SK-N-SH (cell line): ENCODE results near the gene MFSD8. TPM values are rescaled to one million over a fixed set of nuclear protein-coding genes. Genes with fewer than 3 reads are reported as not detected.

Experiments used
- CTCF ChIA-PET: fragments of 300-600, 350-600 bp; formaldehyde crosslinking; extraction: SDS; loops from one replicate; lab custom pipeline; 2021; lab: Yijun Ruan, JAX
- POLR2A ChIA-PET: fragments of 350-600 bp; sonication (Branson Sonifier 250); formaldehyde crosslinking; extraction: SDS; loops from one replicate; lab custom pipeline; 2020; ENCODE audit warnings: antibody characterized with exemption, inconsistent platforms; lab: Yijun Ruan, JAX
- DNase-seq: peaks from one replicate; pipeline ENCODE4 v3.0.0; 2012
- H2AFZ ChIP-seq: fragments of 200-600 bp; sonication (generic); 2 replicates; pipeline ENCODE4 v1.8.1; 2016; ENCODE audit warnings: antibody characterized with exemption, mild to moderate bottlenecking, low read depth
- H3F3A ChIP-seq: fragments of 200-600 bp; sonication (generic); replicated peaks from 2 replicates; pipeline ENCODE3; 2016; ENCODE audit warnings: antibody characterized with exemption, mild to moderate bottlenecking; ENCODE audit not compliant: insufficient read depth
- H3K27ac ChIP-seq, 2 experiments: fragments of 200-500 bp in 1 of 2; fragments of 200-600 bp in 1 of 2; sonication (Bioruptor generic) in 1 of 2; sonication (generic), shearing (Covaris generic) in 1 of 2; 2 replicates each; pipeline versions ENCODE4 v1.5.1 to v1.6.1; 2014 to 2016; ENCODE audit warnings: low read depth in 2 of 2, inconsistent platforms in 1 of 2, low read length in 1 of 2, mild to moderate bottlenecking in 1 of 2, mixed read lengths in 1 of 2
- H3K27me3 ChIP-seq: fragments of 200-600 bp; sonication (generic), shearing (Covaris generic); 2 replicates; pipeline ENCODE4 v1.6.1; 2016; ENCODE audit warnings: mixed run types; ENCODE audit not compliant: insufficient read depth
- H3K36me3 ChIP-seq, 2 experiments: fragments of 200-500 bp in 1 of 2; fragments of 200-600 bp in 1 of 2; sonication (Bioruptor generic) in 1 of 2; sonication (generic) in 1 of 2; replicated peaks in 1 of 2; 2 replicates each; pipeline versions ENCODE3 to v1.5.1; 2014 to 2016; ENCODE audit warnings: low read length in 1 of 2, mild to moderate bottlenecking in 1 of 2; ENCODE audit not compliant: insufficient read depth in 2 of 2, control insufficient read depth in 1 of 2
- H3K4me1 ChIP-seq, 2 experiments: fragments of 200-500 bp in 1 of 2; fragments of 200-600 bp in 1 of 2; sonication (Bioruptor generic) in 1 of 2; sonication (generic), shearing (Covaris generic) in 1 of 2; 2 replicates each; pipeline versions ENCODE4 v1.5.1 to v1.6.1; 2014 to 2016; ENCODE audit warnings: low read depth in 1 of 2, low read length in 1 of 2, mixed run types in 1 of 2; ENCODE audit not compliant: insufficient read depth in 2 of 2, control insufficient read depth in 1 of 2
- H3K4me2 ChIP-seq: fragments of 200-600 bp; sonication (generic), shearing (Covaris generic); 2 replicates; pipeline ENCODE4 v1.6.1; 2017; ENCODE audit warnings: mixed run types
- H3K4me3 ChIP-seq, 2 experiments: fragments of 200-500 bp in 1 of 2; fragments of 200-600 bp in 1 of 2; sonication (Bioruptor generic) in 1 of 2; sonication (generic), shearing (Covaris generic) in 1 of 2; 2 replicates each; pipeline versions ENCODE4 v1.5.1 to v1.8.1; 2014 to 2016; ENCODE audit warnings: low read depth in 2 of 2, inconsistent platforms in 1 of 2, low read length in 1 of 2, mild to moderate bottlenecking in 1 of 2, mixed read lengths in 1 of 2, moderate library complexity in 1 of 2
- H3K79me2 ChIP-seq: fragments of 200-600 bp; sonication (generic); 2 replicates; pipeline ENCODE4 v1.8.1; 2017; ENCODE audit warnings: mild to moderate bottlenecking; ENCODE audit not compliant: insufficient read depth
- H3K9ac ChIP-seq: fragments of 200-600 bp; sonication (generic); 2 replicates; pipeline ENCODE4 v1.6.1; 2017; ENCODE audit warnings: mixed run types
- H3K9me2 ChIP-seq: fragments of 200-600 bp; sonication (generic); 2 replicates; pipeline ENCODE4 v1.6.1; 2017; ENCODE audit warnings: mixed run types
- H3K9me3 ChIP-seq: fragments of 200-600 bp; sonication (generic); 2 replicates; pipeline ENCODE4 v1.6.1; 2017; ENCODE audit warnings: mixed run types, mild to moderate bottlenecking, moderate library complexity
- H4K20me1 ChIP-seq: fragments of 200-600 bp; sonication (generic); 2 replicates; pipeline ENCODE4 v1.6.1; 2017; ENCODE audit warnings: mild to moderate bottlenecking, mixed run types; ENCODE audit not compliant: insufficient read depth
- CHD2 ChIP-seq: fragments of 150-350 bp; IDR thresholded peaks from 2 replicates; pipeline ENCODE4 v1.6.1; 2018; ENCODE audit warnings: low read length; ENCODE audit not compliant: partially characterized antibody
- EP300 ChIP-seq, 2 experiments: IDR thresholded peaks; 2 replicates each; pipeline versions ENCODE4 v1.4.0 to v1.6.1; 2012; ENCODE audit warnings: borderline replicate concordance in 1 of 2, low read depth in 1 of 2, low read length in 1 of 2
- EZH2phosphoT487 ChIP-seq: fragments of 200-600 bp; sonication (generic); IDR thresholded peaks from 2 replicates; pipeline ENCODE4 v1.6.1; 2017; ENCODE audit warnings: low read depth, mixed run types, mild to moderate bottlenecking, antibody characterized with exemption, moderate library complexity, borderline replicate concordance
- FOXJ3 ChIP-seq: sonication (generic); formaldehyde crosslinking; IDR thresholded peaks from 2 replicates; pipeline ENCODE4 v1.5.1; 2020; ENCODE audit warnings: mild to moderate bottlenecking, missing genetic modification reagents
- GATA2 ChIP-seq: sonication (generic); formaldehyde crosslinking; IDR thresholded peaks from 2 replicates; pipeline ENCODE4 v1.5.0; 2020; ENCODE audit warnings: mild to moderate bottlenecking, missing genetic modification reagents
- JUND ChIP-seq: IDR thresholded peaks from 2 replicates; pipeline ENCODE4 v1.4.0; 2012
- MEF2A ChIP-seq: IDR thresholded peaks from 2 replicates; pipeline ENCODE4 v1.4.0; 2012; ENCODE audit warnings: low read depth, borderline replicate concordance
- NFIC ChIP-seq: IDR thresholded peaks from 2 replicates; pipeline ENCODE4 v1.4.0; 2012; ENCODE audit warnings: borderline replicate concordance
- NRF1 ChIP-seq: IDR thresholded peaks from 2 replicates; pipeline ENCODE4 v1.6.1; 2012; ENCODE audit warnings: low read depth, mild to moderate bottlenecking, low read length
- POLR2AphosphoS5 ChIP-seq: IDR thresholded peaks from 2 replicates; pipeline ENCODE4 v1.6.1; 2012; ENCODE audit warnings: low read depth, low read length
- RAD21 ChIP-seq: IDR thresholded peaks from 2 replicates; pipeline ENCODE4 v1.6.1; 2012; ENCODE audit warnings: mild to moderate bottlenecking, low read length
- RCOR1 ChIP-seq: fragments of 150-350 bp; IDR thresholded peaks from 2 replicates; pipeline ENCODE4 v1.6.1; 2017; ENCODE audit warnings: antibody characterized with exemption, low read length
- RXRA ChIP-seq: IDR thresholded peaks from 2 replicates; pipeline ENCODE4 v1.4.0; 2012; ENCODE audit warnings: low read depth, mild to moderate bottlenecking, borderline replicate concordance
- SIN3A ChIP-seq: IDR thresholded peaks from 2 replicates; pipeline ENCODE4 v1.6.1; 2012; ENCODE audit warnings: low read depth, mild to moderate bottlenecking, low read length, moderate library complexity, borderline replicate concordance
- YY1 ChIP-seq: IDR thresholded peaks from 2 replicates; pipeline ENCODE4 v1.4.0; 2012; ENCODE audit warnings: low read depth, mild to moderate bottlenecking
- ZBTB33 ChIP-seq: IDR thresholded peaks from 2 replicates; pipeline ENCODE4 v1.4.0; 2012; ENCODE audit warnings: low read depth, borderline replicate concordance
- WGBS: methylation state at CpG from one replicate; pipeline ENCODE4 v1.1.6; 2017; ENCODE audit warnings: low lambda C conversion rate; 5-methylcytosine and 5-hydroxymethylcytosine counted together
- polyA plus RNA-seq, 3 experiments: library from polyadenylated mRNA; depleted of rRNA; stranded (reverse); fragments of >200 nt; gene quantifications; 2 replicates each; pipeline ENCODE4 v1.2.3, GENCODE V29; 2012
- TF ChIP-seq, protein P1 (sequence below): fragments of 150-350 bp; IDR thresholded peaks from 2 replicates; pipeline ENCODE4 v1.6.1; 2017; ENCODE audit warnings: antibody characterized with exemption, low read length, low read depth, borderline replicate concordance
- TF ChIP-seq, protein P2 (sequence below): IDR thresholded peaks from 2 replicates; pipeline ENCODE4 v1.4.0; 2012; ENCODE audit warnings: low read depth, borderline replicate concordance

Gene MFSD8
- polyA plus RNA-seq, 1 of the 3 experiments (the other 2 are of a cell fraction) = 7.5 TPM

DNA sequence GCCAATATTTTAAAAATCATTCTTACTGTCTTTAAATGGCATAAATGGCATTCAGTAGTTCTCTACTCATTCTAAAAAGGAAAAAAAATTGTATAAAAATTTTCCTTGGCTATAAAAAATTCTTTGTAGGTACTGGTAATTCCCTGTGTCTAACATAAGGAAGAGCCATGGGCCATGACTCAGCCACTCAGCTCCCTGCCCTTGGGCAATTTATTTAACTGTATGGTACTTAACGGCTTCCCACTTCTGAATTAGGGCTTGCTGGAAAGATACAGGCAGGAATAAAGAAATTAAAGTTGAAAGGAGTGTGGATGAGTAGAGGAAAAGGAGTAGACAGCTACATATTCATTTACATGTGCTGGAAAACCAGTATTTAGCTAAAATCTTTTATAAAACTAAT, 30.8 kb upstream of the MFSD8 start:
- Histone ChIP-seq H3K4me3 (no peak overlapping the region), H3K9me2 (no peaks in the 10 kb centered on the region), H3K4me2 (no peak overlapping the region), H4K20me1 (no peaks in the 10 kb centered on the region), H3K79me2 (no peaks in the 10 kb centered on the region), H3K9me3 (no peaks in the 10 kb centered on the region; the same call in 1 of the 2 replicates), H3K9ac (no peak overlapping the region), H2AFZ (no peak overlapping the region), H3K27me3 (no peaks in the 10 kb centered on the region), H3K27ac (no peak overlapping the region), H3K36me3 (peaks cover 0 to 15% of the 10 kb centered on the region in 2 experiments), H3F3A (peaks cover 4% of the 10 kb centered on the region), H3K4me1 (no peaks in the 10 kb centered on the region)
- ChIA-PET POLR2A (no interaction called here), CTCF (interaction anchor here (0.9 kb wide), 1 partner anchor 23 kb away, joined by 3 read pairs; no protein-coding TSS in a partner anchor)
- no peak for DNase-seq
- TF ChIP-seq JUND (no peak), ZBTB33 (no peak), RCOR1 (no peak), YY1 (no peak), POLR2AphosphoS5 (no peak), RAD21 (no peak), MEF2A (no peak), CHD2 (no peak), SIN3A (no peak), EZH2phosphoT487 (no peak), GATA2 (CRISPR knock-in tag) (no peak), NFIC (no peak), FOXJ3 (no peak), RXRA (no peak), NRF1 (no peak), EP300 (IDR thresholded peaks at IDR 0.05; ENCODE audit: borderline replicate concordance in 1 of 2, low read depth in 1 of 2, low read length in 1 of 2) (no peak)
- TF ChIP-seq, protein P1, sequence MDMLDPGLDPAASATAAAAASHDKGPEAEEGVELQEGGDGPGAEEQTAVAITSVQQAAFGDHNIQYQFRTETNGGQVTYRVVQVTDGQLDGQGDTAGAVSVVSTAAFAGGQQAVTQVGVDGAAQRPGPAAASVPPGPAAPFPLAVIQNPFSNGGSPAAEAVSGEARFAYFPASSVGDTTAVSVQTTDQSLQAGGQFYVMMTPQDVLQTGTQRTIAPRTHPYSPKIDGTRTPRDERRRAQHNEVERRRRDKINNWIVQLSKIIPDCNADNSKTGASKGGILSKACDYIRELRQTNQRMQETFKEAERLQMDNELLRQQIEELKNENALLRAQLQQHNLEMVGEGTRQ = no peak
- TF ChIP-seq, protein P2, sequence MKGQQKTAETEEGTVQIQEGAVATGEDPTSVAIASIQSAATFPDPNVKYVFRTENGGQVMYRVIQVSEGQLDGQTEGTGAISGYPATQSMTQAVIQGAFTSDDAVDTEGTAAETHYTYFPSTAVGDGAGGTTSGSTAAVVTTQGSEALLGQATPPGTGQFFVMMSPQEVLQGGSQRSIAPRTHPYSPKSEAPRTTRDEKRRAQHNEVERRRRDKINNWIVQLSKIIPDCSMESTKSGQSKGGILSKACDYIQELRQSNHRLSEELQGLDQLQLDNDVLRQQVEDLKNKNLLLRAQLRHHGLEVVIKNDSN = no peak
- 64% methylated on average over 1 of the region's 1 CpG for WGBS
